HG03280 (cell line): ENCODE results near the gene PRPF6.

Experiments used
- ATAC-seq: cut with Tn5 transposase; IDR thresholded peaks from one replicate; pipeline ENCODE4 v1.9.1; 2021; ENCODE audit warnings: mild to moderate bottlenecking, moderate library complexity; ENCODE audit not compliant: unreplicated experiment

The PRPF6 gene

GRCh38 chr20:63945031-63945658 is 35.8 kb upstream of the PRPF6 start:
- no peak for ATAC-seq

GRCh38 chr20:63945921-63946920 is 34.7 kb upstream of the PRPF6 start:
- no peak for ATAC-seq

GRCh38 chr20:63946986-63947637 is 33.8 kb upstream of the PRPF6 start:
- no peak for ATAC-seq

- ATAC-seq: no peak
Measured at GRCh38 chr20:63947638-63948456, 33.1 kb upstream of the PRPF6 start.

- no peak for ATAC-seq
Measured at GRCh38 chr20:63950701-63951397, 30.1 kb upstream of the PRPF6 start.

- no peak for ATAC-seq
Measured at GRCh38 chr20:63951398-63952209, 29.3 kb upstream of the PRPF6 start.

- no peak for ATAC-seq
Measured at GRCh38 chr20:63952210-63952535, 28.8 kb upstream of the PRPF6 start.

GRCh38 chr20:63952769-63953168 is 28.2 kb upstream of the PRPF6 start:
- ATAC-seq: no peak

- ATAC-seq: no peak
Measured at GRCh38 chr20:63953764-63954429, 27.0 kb upstream of the PRPF6 start.

GRCh38 chr20:63955281-63955826 is 25.6 kb upstream of the PRPF6 start:
- ATAC-seq: peak; percentile 13

GRCh38 chr20:63955827-63956663 is 24.9 kb upstream of the PRPF6 start, which contains the start of gene UCKL1:
TSS of gene UCKL1 (minus strand) at chr20:63956416. CDS start at chr20:63956372, 44 bp downstream.
- ATAC-seq: peak; percentile 75

GRCh38 chr20:63956664-63957003 is 24.3 kb upstream of the PRPF6 start:
- peak; percentile 4 for ATAC-seq

GRCh38 chr20:63957004-63957689 is 23.8 kb upstream of the PRPF6 start:
- no peak for ATAC-seq

- ATAC-seq: no peak
Measured at GRCh38 chr20:63957690-63958441, 23.1 kb upstream of the PRPF6 start.

GRCh38 chr20:63958471-63958870 is 22.5 kb upstream of the PRPF6 start:
- no peak for ATAC-seq

- ATAC-seq: no peak
Measured at GRCh38 chr20:63958964-63959698, 21.8 kb upstream of the PRPF6 start.
